Ovary (tissue), 3 donors: ENCODE results near the gene GBE1.

Source experiments
- CTCF ChIP-seq, 3 donors: fragments of 450-650 bp in 2 of 3; fragments of 200-600 bp in 1 of 3; IDR thresholded peaks; one replicate each; pipeline versions ENCODE4 v1.5.1 to v1.8.0; 2016 to 2022; ENCODE audit warnings: antibody characterized with exemption in 3 of 3, mild to moderate bottlenecking in 1 of 3
- EP300 ChIP-seq: sonication (generic); formaldehyde crosslinking; IDR thresholded peaks from one replicate; pipeline ENCODE4 v1.6.1; 2017; ENCODE audit warnings: antibody characterized with exemption
- POLR2A ChIP-seq: fragments of 450-650 bp; IDR thresholded peaks from one replicate; pipeline ENCODE4 v1.6.1; 2017; ENCODE audit warnings: antibody characterized with exemption, mild to moderate bottlenecking, moderate library complexity
- donor health status: DM: no; HTN: no; CAD: no.

- TF ChIP-seq POLR2A = no peak
- no peak for TF ChIP-seq CTCF (IDR thresholded peaks at IDR 0.05)
- TF ChIP-seq EP300 = no peak
Measured at GRCh38 chr3:81744366-81744765, 17.1 kb downstream of the GBE1 start.
